HEK293 (cell line): ENCODE results near the gene CSF2.

Experiments
- CTCF ChIA-PET: fragments of 350-600 bp; formaldehyde crosslinking; extraction: SDS; loops from one replicate; lab custom pipeline; 2021; ENCODE audit warnings: antibody characterized with exemption; lab: Yijun Ruan, JAX
- POLR2A ChIA-PET: fragments of 300-600 bp; formaldehyde crosslinking; extraction: SDS; loops from one replicate; lab custom pipeline; 2020; ENCODE audit warnings: antibody characterized with exemption, inconsistent platforms; lab: Yijun Ruan, JAX
- H3K27ac ChIP-seq: fragments of 200-500 bp; sonication (Bioruptor generic); 2 replicates; pipeline ENCODE4 v1.5.1; 2014; ENCODE audit warnings: low read depth, low read length, control low read depth, inconsistent platforms; ENCODE audit errors: extremely low read depth
- H3K36me3 ChIP-seq, 2 experiments: fragments of 200-500 bp in 1 of 2; sonication (Bioruptor generic) in 1 of 2; 1 replicate in 1 of 2; 2 replicates in 1 of 2; pipeline ENCODE4 v1.5.1; 2014 to 2017; ENCODE audit warnings: inconsistent platforms in 2 of 2, low read length in 2 of 2; ENCODE audit not compliant: control insufficient read depth in 2 of 2, insufficient read depth in 1 of 2
- H3K4me1 ChIP-seq: fragments of 200-500 bp; sonication (Bioruptor generic); 2 replicates; pipeline ENCODE4 v1.5.1; 2014; ENCODE audit warnings: mild to moderate bottlenecking, low read length, inconsistent platforms; ENCODE audit not compliant: control insufficient read depth, insufficient read depth
- H3K4me3 ChIP-seq: 2 replicates; pipeline ENCODE4 v1.5.1; 2011; ENCODE audit warnings: low read depth, mild to moderate bottlenecking, control low read depth, low read length, moderate library complexity
- H3K9me3 ChIP-seq: fragments of 200-500 bp; sonication (Bioruptor generic); 2 replicates; pipeline ENCODE4 v1.5.1; 2014; ENCODE audit warnings: low read depth, low read length, inconsistent platforms; ENCODE audit not compliant: control insufficient read depth, insufficient read depth
- ATF2 ChIP-seq: fragments of 450-650 bp; formaldehyde crosslinking; IDR thresholded peaks from 2 replicates; pipeline ENCODE4 v1.5.1; 2016; ENCODE audit warnings: missing biosample characterization, missing genetic modification characterization, low read depth
- BCL11A ChIP-seq: fragments of 450-650 bp; formaldehyde crosslinking; IDR thresholded peaks from 2 replicates; pipeline ENCODE4 v1.5.1; 2016; ENCODE audit warnings: low read depth, missing biosample characterization, missing genetic modification characterization
- RBAK ChIP-seq: fragments of 450-650 bp; formaldehyde crosslinking; IDR thresholded peaks from 2 replicates; pipeline ENCODE4 v1.5.1; 2016; ENCODE audit warnings: missing biosample characterization, missing genetic modification characterization
- WT1 ChIP-seq: fragments of 450-650 bp; formaldehyde crosslinking; IDR thresholded peaks from 2 replicates; pipeline ENCODE4 v1.5.1; 2016; ENCODE audit warnings: missing biosample characterization, missing genetic modification characterization
- ZBTB20 ChIP-seq: fragments of 450-650 bp; formaldehyde crosslinking; IDR thresholded peaks from 2 replicates; pipeline ENCODE4 v1.5.1; 2016; ENCODE audit warnings: missing biosample characterization, missing genetic modification characterization
- ZBTB44 ChIP-seq: fragments of 450-650 bp; IDR thresholded peaks from 2 replicates; pipeline ENCODE4 v1.5.1; 2018; ENCODE audit warnings: missing biosample characterization, mild to moderate bottlenecking, missing genetic modification characterization
- ZNF18 ChIP-seq: fragments of 450-650 bp; formaldehyde crosslinking; IDR thresholded peaks from 2 replicates; pipeline ENCODE4 v1.5.1; 2016; ENCODE audit warnings: missing biosample characterization, missing genetic modification characterization
- ZNF311 ChIP-seq: fragments of 450-650 bp; formaldehyde crosslinking; IDR thresholded peaks from 2 replicates; pipeline ENCODE4 v1.5.1; 2017; ENCODE audit warnings: missing biosample characterization, missing genetic modification characterization, borderline replicate concordance
- ZNF350 ChIP-seq: fragments of 450-650 bp; formaldehyde crosslinking; IDR thresholded peaks from 2 replicates; pipeline ENCODE4 v1.5.0; 2017; ENCODE audit warnings: missing biosample characterization, mild to moderate bottlenecking, missing genetic modification characterization
- ZNF404 ChIP-seq: fragments of 450-650 bp; formaldehyde crosslinking; IDR thresholded peaks from 2 replicates; pipeline ENCODE4 v1.5.1; 2017; ENCODE audit warnings: missing biosample characterization, missing genetic modification characterization
- ZNF449 ChIP-seq: fragments of 450-650 bp; formaldehyde crosslinking; IDR thresholded peaks from 2 replicates; pipeline ENCODE4 v1.5.1; 2017; ENCODE audit warnings: missing biosample characterization, mild to moderate bottlenecking, missing genetic modification characterization, moderate library complexity
- ZNF518A ChIP-seq: fragments of 450-650 bp; formaldehyde crosslinking; conservative IDR thresholded peaks from 2 replicates; pipeline ENCODE4 v1.5.1; 2016; ENCODE audit warnings: low read depth, missing biosample characterization, missing genetic modification characterization
- ZNF600 ChIP-seq: fragments of 450-650 bp; formaldehyde crosslinking; IDR thresholded peaks from 2 replicates; pipeline ENCODE4 v1.5.1; 2016; ENCODE audit warnings: missing biosample characterization, missing genetic modification characterization
- ZNF76 ChIP-seq: fragments of 450-650 bp; formaldehyde crosslinking; IDR thresholded peaks from 2 replicates; pipeline ENCODE4; 2016; ENCODE audit warnings: low read depth, missing biosample characterization, missing genetic modification characterization, borderline replicate concordance
- ZNF830 ChIP-seq: fragments of 450-650 bp; IDR thresholded peaks from 2 replicates; pipeline ENCODE4 v1.5.0; 2018; ENCODE audit warnings: missing biosample characterization, missing genetic modification characterization, low read depth, mild to moderate bottlenecking, moderate library complexity
- ZSCAN16 ChIP-seq: fragments of 450-650 bp; formaldehyde crosslinking; IDR thresholded peaks from 2 replicates; pipeline ENCODE4 v1.5.1; 2016; ENCODE audit warnings: missing biosample characterization, missing genetic modification characterization
- ZSCAN23 ChIP-seq: fragments of 450-650 bp; formaldehyde crosslinking; IDR thresholded peaks from 2 replicates; pipeline ENCODE4 v1.5.1; 2016; ENCODE audit warnings: missing biosample characterization, missing genetic modification characterization

The CSF2 gene

GRCh38 chr5:132086277-132086794, 12.7 kb downstream of the CSF2 start (continued):
- peak; percentile 46; the same call in 1 of the 2 replicates for TF ChIP-seq ZNF518A (tag by site-specific recombination)
- TF ChIP-seq ZNF449 (tag by site-specific recombination), result peak; percentile 34; the same call in 1 of the 2 replicates
- peak; percentile 56; the same call in 1 of the 2 replicates for TF ChIP-seq ATF2
- TF ChIP-seq ZBTB20, result peak; percentile 41; the same call in 1 of the 2 replicates
- no peak for TF ChIP-seq RBAK (tag by site-specific recombination)
- TF ChIP-seq ZNF600, result peak; percentile 63; the same call in 1 of the 2 replicates

- 0 out of 2 replicates have a peak, but pooled peaks cover 6% of the 10 kb centered on the region for H3K4me1 ChIP-seq
- H3K4me3 ChIP-seq, result no peak overlapping the region
- no peaks in the 10 kb centered on the region for H3K36me3 ChIP-seq
- TF ChIP-seq ZNF350 (tag by site-specific recombination) (no peak), ZNF76 (tag by site-specific recombination) (no peak), ZNF830 (no peak), BCL11A (no peak), ZSCAN23 (tag by site-specific recombination) (no peak), ZBTB44 (tag by site-specific recombination) (no peak), ZSCAN16 (no peak), ZNF311 (tag by site-specific recombination) (no peak), RBAK (tag by site-specific recombination) (no peak), ZNF404 (no peak), ZNF18 (no peak), WT1 (tag by site-specific recombination) (no peak)
- TF ChIP-seq, all 188 proteins: peak for 0
- CTCF ChIA-PET, result interaction anchor here (1.5 kb wide), 1 partner anchor 47 kb away, joined by 3 read pairs; no protein-coding TSS in a partner anchor
- H3K9me3 ChIP-seq, result no peaks in the 10 kb centered on the region
- POLR2A ChIA-PET, result no interaction called here
- H3K27ac ChIP-seq, result no peak overlapping the region
Observed at GRCh38 chr5:132087176-132087575, 13.6 kb downstream of the CSF2 start.
